Neural cell (in vitro differentiated cells): Measurements from ENCODE around the gene CDK15. TPM values are rescaled to one million over a fixed set of nuclear protein-coding genes. Genes with fewer than 3 reads are reported as not detected.

Source experiments
- H2AFZ ChIP-seq: fragments of 200-600, 300-800 bp; sonication (generic), shearing (Covaris generic); 2 replicates; pipeline ENCODE4 v1.6.0; 2014; ENCODE audit warnings: low read depth, mild to moderate bottlenecking, antibody characterized with exemption, low read length, moderate library complexity
- H3F3A ChIP-seq: fragments of 200-600 bp; shearing (Covaris generic); 2 replicates; pipeline ENCODE4 v1.6.1; 2016; ENCODE audit warnings: mild to moderate bottlenecking, moderate library complexity, mixed read lengths, antibody characterized with exemption, low read length; ENCODE audit not compliant: insufficient read depth, poor library complexity, severe bottlenecking
- H3K27ac ChIP-seq: fragments of 200-600, 300-800 bp; sonication (generic), shearing (Covaris generic); 2 replicates; pipeline ENCODE4 v1.5.1; 2014; ENCODE audit warnings: mild to moderate bottlenecking, low read length, moderate library complexity
- H3K27me3 ChIP-seq: fragments of 300-800, 200-600 bp; sonication (generic), shearing (Covaris generic); 2 replicates; pipeline ENCODE4 v1.6.0; 2014; ENCODE audit warnings: mild to moderate bottlenecking, low read depth, low read length, moderate library complexity; ENCODE audit not compliant: insufficient read depth
- H3K36me3 ChIP-seq: fragments of 300-800, 200-600 bp; sonication (generic), shearing (Covaris generic); 2 replicates; pipeline ENCODE4 v1.5.1; 2014; ENCODE audit warnings: mild to moderate bottlenecking, antibody characterized with exemption, low read length, moderate library complexity; ENCODE audit not compliant: insufficient read depth
- H3K4me2 ChIP-seq: fragments of 300-800, 200-600 bp; sonication (generic), shearing (Covaris generic); 2 replicates; pipeline ENCODE4 v1.6.0; 2014; ENCODE audit warnings: mild to moderate bottlenecking, low read length
- H3K4me3 ChIP-seq: fragments of 300-800, 200-600 bp; sonication (generic), shearing (Covaris generic); 2 replicates; pipeline ENCODE4 v1.5.1; 2014; ENCODE audit warnings: mild to moderate bottlenecking, low read length, moderate library complexity
- H3K79me2 ChIP-seq: fragments of 200-600 bp; shearing (Covaris generic); replicated peaks from 2 replicates; pipeline ENCODE4 v1.6.0; 2014; ENCODE audit warnings: mild to moderate bottlenecking, low read length, moderate library complexity; ENCODE audit not compliant: insufficient read depth
- H3K9ac ChIP-seq: fragments of 300-800, 200-600 bp; sonication (generic), shearing (Covaris generic); 2 replicates; pipeline ENCODE4 v1.6.1; 2016; ENCODE audit warnings: mild to moderate bottlenecking, low read length, mixed read lengths
- H3K9me2 ChIP-seq: fragments of 200-600 bp; shearing (Covaris generic); 2 replicates; pipeline ENCODE4 v1.6.1; 2016; ENCODE audit warnings: mild to moderate bottlenecking, low read length, mixed read lengths; ENCODE audit not compliant: insufficient read depth
- H3K9me3 ChIP-seq: fragments of 200-600, 300-800 bp; sonication (generic), shearing (Covaris generic); 2 replicates; pipeline ENCODE4 v1.6.1; 2016; ENCODE audit warnings: mild to moderate bottlenecking, mixed run types, low read length, moderate library complexity, mixed read lengths
- H4K20me1 ChIP-seq: fragments of 200-600 bp; shearing (Covaris generic); 2 replicates; pipeline ENCODE4 v1.6.1; 2016; ENCODE audit warnings: mild to moderate bottlenecking, mixed run types; ENCODE audit not compliant: insufficient read depth
- EP300 ChIP-seq: fragments of 450-650 bp; conservative IDR thresholded peaks from 2 replicates; pipeline ENCODE4 v1.6.1; 2014; ENCODE audit warnings: antibody characterized with exemption, mild to moderate bottlenecking, moderate library complexity; ENCODE audit not compliant: poor library complexity, severe bottlenecking
- EZH2 ChIP-seq: fragments of 200-600, 300-800 bp; shearing (Covaris generic), sonication (generic); IDR thresholded peaks from 2 replicates; pipeline ENCODE4 v1.6.1; 2014; ENCODE audit warnings: antibody characterized with exemption, low read length, borderline replicate concordance, mild to moderate bottlenecking; ENCODE audit not compliant: insufficient read depth, poor library complexity, severe bottlenecking
- MXI1 ChIP-seq: fragments of 450-650 bp; conservative IDR thresholded peaks from 2 replicates; pipeline ENCODE4 v1.6.1; 2014; ENCODE audit warnings: antibody characterized with exemption, mild to moderate bottlenecking; ENCODE audit not compliant: poor library complexity, severe bottlenecking
- POLR2AphosphoS5 ChIP-seq: IDR thresholded peaks from 2 replicates; pipeline ENCODE4 v1.6.1; 2012
- RAD21 ChIP-seq: fragments of 450-650 bp; conservative IDR thresholded peaks from 2 replicates; pipeline ENCODE4 v1.6.1; 2014; ENCODE audit warnings: antibody characterized with exemption, mild to moderate bottlenecking, moderate library complexity
- SMC3 ChIP-seq: fragments of 450-650 bp; conservative IDR thresholded peaks from 2 replicates; pipeline ENCODE4 v1.6.1; 2014; ENCODE audit warnings: antibody characterized with exemption, mild to moderate bottlenecking, moderate library complexity; ENCODE audit not compliant: poor library complexity
- TAF1 ChIP-seq: IDR thresholded peaks from 2 replicates; pipeline ENCODE4 v1.6.1; 2012; ENCODE audit warnings: low read depth
- polyA plus RNA-seq: library from polyadenylated mRNA; depleted of rRNA; stranded (reverse); fragments of >200 nt; gene quantifications from 2 replicates; pipeline ENCODE4 v1.2.3, GENCODE V29; 2014
- TF ChIP-seq, protein P1 (sequence below): IDR thresholded peaks from 2 replicates; pipeline ENCODE4 v1.6.1; 2012; ENCODE audit warnings: borderline replicate concordance
- TF ChIP-seq, protein P2 (sequence below): fragments of 450-650 bp; IDR thresholded peaks from 2 replicates; pipeline ENCODE4 v1.5.1; 2014; ENCODE audit warnings: antibody characterized with exemption, mild to moderate bottlenecking, moderate library complexity; ENCODE audit not compliant: poor library complexity, severe bottlenecking

Gene CDK15
- polyA plus RNA-seq, 1 donor from 2014 or later = 0.09 TPM

DNA sequence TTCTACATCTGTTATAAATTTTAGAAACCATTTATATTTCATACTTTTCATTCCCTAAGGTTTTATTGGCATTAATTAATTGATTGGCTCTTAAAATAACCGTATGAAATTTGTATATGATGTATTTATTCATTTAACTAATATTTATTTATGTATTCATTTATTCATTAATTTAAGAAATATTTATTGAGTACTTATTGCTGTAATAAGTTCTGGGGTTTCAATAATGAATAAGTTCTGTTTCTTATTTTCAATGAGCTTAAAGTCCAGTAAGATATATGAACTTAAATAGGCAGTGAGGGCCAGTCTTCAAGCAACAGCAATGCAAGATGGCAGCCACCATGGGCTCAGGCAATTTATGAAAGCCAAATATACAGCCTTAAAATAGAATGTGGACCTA lies 17.9 kb downstream of the CDK15 start:
- no peaks in the 10 kb centered on the region for H3K27me3 ChIP-seq

DNA sequence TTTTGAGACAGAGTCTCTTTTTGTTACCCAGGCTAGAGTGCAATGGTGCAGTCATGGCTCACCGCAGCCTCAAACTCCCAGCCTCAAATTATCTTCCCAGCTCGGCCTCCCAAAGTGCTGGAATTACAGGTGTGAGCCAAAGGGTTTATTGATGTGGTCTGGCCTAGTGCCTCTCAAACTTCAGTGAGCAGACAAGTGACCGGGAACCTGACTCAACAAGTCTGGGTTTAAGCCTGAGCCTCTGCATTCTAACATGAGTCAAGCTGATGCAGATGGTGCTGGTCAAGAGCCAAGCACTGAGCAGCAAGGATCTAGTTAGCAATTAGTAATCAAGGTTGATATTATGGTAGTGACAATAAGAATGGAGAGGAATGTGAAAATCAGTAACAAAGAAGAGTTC lies 21.3 kb downstream of the CDK15 start:
- Histone ChIP-seq H3K27me3 (no peaks in the 10 kb centered on the region), H3K27ac (no peak overlapping the region), H3K4me3 (no peak overlapping the region), H3K9me2 (no peaks in the 10 kb centered on the region), H3K79me2 (no peaks in the 10 kb centered on the region), H3K36me3 (no peaks in the 10 kb centered on the region), H3K9ac (no peak overlapping the region), H3K9me3 (no peaks in the 10 kb centered on the region), H3K4me2 (no peak overlapping the region), H2AFZ (no peak overlapping the region), H3F3A (no peaks in the 10 kb centered on the region), H4K20me1 (no peaks in the 10 kb centered on the region)
- TF ChIP-seq, protein P1, sequence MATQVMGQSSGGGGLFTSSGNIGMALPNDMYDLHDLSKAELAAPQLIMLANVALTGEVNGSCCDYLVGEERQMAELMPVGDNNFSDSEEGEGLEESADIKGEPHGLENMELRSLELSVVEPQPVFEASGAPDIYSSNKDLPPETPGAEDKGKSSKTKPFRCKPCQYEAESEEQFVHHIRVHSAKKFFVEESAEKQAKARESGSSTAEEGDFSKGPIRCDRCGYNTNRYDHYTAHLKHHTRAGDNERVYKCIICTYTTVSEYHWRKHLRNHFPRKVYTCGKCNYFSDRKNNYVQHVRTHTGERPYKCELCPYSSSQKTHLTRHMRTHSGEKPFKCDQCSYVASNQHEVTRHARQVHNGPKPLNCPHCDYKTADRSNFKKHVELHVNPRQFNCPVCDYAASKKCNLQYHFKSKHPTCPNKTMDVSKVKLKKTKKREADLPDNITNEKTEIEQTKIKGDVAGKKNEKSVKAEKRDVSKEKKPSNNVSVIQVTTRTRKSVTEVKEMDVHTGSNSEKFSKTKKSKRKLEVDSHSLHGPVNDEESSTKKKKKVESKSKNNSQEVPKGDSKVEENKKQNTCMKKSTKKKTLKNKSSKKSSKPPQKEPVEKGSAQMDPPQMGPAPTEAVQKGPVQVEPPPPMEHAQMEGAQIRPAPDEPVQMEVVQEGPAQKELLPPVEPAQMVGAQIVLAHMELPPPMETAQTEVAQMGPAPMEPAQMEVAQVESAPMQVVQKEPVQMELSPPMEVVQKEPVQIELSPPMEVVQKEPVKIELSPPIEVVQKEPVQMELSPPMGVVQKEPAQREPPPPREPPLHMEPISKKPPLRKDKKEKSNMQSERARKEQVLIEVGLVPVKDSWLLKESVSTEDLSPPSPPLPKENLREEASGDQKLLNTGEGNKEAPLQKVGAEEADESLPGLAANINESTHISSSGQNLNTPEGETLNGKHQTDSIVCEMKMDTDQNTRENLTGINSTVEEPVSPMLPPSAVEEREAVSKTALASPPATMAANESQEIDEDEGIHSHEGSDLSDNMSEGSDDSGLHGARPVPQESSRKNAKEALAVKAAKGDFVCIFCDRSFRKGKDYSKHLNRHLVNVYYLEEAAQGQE = no peak
- TF ChIP-seq POLR2AphosphoS5 (no peak), SMC3 (no peak), TAF1 (no peak), RAD21 (no peak)
- TF ChIP-seq, protein P2, sequence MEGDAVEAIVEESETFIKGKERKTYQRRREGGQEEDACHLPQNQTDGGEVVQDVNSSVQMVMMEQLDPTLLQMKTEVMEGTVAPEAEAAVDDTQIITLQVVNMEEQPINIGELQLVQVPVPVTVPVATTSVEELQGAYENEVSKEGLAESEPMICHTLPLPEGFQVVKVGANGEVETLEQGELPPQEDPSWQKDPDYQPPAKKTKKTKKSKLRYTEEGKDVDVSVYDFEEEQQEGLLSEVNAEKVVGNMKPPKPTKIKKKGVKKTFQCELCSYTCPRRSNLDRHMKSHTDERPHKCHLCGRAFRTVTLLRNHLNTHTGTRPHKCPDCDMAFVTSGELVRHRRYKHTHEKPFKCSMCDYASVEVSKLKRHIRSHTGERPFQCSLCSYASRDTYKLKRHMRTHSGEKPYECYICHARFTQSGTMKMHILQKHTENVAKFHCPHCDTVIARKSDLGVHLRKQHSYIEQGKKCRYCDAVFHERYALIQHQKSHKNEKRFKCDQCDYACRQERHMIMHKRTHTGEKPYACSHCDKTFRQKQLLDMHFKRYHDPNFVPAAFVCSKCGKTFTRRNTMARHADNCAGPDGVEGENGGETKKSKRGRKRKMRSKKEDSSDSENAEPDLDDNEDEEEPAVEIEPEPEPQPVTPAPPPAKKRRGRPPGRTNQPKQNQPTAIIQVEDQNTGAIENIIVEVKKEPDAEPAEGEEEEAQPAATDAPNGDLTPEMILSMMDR = no peak

More for the DNA sequence above, 17.9 kb downstream of the CDK15 start:
- no peaks in the 10 kb centered on the region for H3K9me2 ChIP-seq
- no peaks in the 10 kb centered on the region for H4K20me1 ChIP-seq
- no peaks in the 10 kb centered on the region for H3K79me2 ChIP-seq
- H3K9ac ChIP-seq = no peak overlapping the region
- H3K27ac ChIP-seq = no peak overlapping the region
- no peak overlapping the region for H3K4me3 ChIP-seq
- H2AFZ ChIP-seq = no peak overlapping the region
- H3K9me3 ChIP-seq = no peaks in the 10 kb centered on the region
- H3K36me3 ChIP-seq = no peaks in the 10 kb centered on the region
- H3F3A ChIP-seq = no peaks in the 10 kb centered on the region
- no peak overlapping the region for H3K4me2 ChIP-seq
- TF ChIP-seq, protein P2 = no peak
- TF ChIP-seq MXI1 (no peak), POLR2AphosphoS5 (no peak), EP300 (no peak), TAF1 (no peak), EZH2 (no peak), RAD21 (no peak), SMC3 (no peak)
- TF ChIP-seq, protein P1 = no peak
